VCaP (cell line): ENCODE results near the gene GPR3.

Experiments
- H3K27ac ChIP-seq: fragments of 450-650 bp; 2 replicates; pipeline ENCODE4 v1.5.1; 2017
- TF ChIP-seq, protein P1 (sequence below): fragments of 450-650 bp; conservative IDR thresholded peaks from 2 replicates; pipeline ENCODE4 v1.5.1; 2017; ENCODE audit warnings: mild to moderate bottlenecking, moderate library complexity

GPR3 gene

GRCh38 chr1:27394282-27394658 is 1.8 kb downstream of the GPR3 start:
- H3K27ac ChIP-seq, result no peak overlapping the region
- TF ChIP-seq, protein P1, sequence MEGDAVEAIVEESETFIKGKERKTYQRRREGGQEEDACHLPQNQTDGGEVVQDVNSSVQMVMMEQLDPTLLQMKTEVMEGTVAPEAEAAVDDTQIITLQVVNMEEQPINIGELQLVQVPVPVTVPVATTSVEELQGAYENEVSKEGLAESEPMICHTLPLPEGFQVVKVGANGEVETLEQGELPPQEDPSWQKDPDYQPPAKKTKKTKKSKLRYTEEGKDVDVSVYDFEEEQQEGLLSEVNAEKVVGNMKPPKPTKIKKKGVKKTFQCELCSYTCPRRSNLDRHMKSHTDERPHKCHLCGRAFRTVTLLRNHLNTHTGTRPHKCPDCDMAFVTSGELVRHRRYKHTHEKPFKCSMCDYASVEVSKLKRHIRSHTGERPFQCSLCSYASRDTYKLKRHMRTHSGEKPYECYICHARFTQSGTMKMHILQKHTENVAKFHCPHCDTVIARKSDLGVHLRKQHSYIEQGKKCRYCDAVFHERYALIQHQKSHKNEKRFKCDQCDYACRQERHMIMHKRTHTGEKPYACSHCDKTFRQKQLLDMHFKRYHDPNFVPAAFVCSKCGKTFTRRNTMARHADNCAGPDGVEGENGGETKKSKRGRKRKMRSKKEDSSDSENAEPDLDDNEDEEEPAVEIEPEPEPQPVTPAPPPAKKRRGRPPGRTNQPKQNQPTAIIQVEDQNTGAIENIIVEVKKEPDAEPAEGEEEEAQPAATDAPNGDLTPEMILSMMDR, result no peak

GRCh38 chr1:27394925-27395324 is 2.5 kb downstream of the GPR3 start:
- H3K27ac ChIP-seq, result 0 out of 2 replicates have a peak overlapping the region, but pooled peaks have one; percentile 3
- TF ChIP-seq, protein P1, result no peak

- H3K27ac ChIP-seq, result 0 out of 2 replicates have a peak overlapping the region, but pooled peaks have one; percentile 3
These were observed 3.2 kb downstream of the GPR3 start for GRCh38 chr1:27395441-27396195.

DNA sequence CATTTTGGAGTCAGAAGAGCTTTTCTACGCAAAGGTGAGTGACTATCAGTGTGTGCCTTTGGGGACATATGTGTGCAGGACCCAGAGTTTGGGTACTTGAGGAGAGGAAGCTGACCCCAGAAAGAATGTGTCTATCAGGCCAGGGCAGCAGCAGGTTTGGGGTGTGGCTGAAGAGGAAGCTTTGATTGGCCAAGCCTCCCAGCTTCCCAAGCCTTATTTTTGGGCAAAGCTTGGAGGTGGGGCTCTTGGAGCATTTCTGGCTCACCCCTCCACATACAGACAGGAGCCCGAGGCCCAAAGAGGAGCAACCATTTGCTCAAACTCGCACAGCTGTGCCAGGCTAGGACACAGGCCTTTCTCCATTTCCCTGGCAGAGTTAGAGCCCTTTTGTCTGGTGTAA is 4.7 kb downstream of the GPR3 start:
- no peak overlapping the region for H3K27ac ChIP-seq
- TF ChIP-seq, protein P1, result no peak

More at GRCh38 chr1:27395441-27396195, 3.2 kb downstream of the GPR3 start:
- TF ChIP-seq, protein P1, result peak; percentile 98

DNA sequence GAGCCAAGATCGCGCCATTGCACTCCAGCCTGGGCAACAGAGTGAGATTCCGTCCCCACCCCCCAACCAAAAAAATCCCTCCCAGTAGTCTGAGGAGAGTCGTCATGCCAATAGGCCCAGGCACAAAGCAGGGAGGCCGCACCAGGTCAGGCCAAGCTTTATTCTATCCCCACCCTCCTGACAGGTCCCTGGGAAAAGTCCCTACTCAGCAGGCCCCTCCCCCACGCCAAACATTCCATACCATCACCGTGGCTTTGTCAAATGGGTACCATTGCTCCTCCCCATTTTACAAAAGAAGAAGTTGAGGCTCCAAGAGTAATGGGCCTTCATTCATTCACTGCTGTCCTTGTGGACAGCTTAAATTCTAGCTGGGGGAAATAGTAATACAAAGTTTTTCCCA is 5.3 kb downstream of the GPR3 start:
- H3K27ac ChIP-seq, result no peak overlapping the region
- TF ChIP-seq, protein P1, result no peak

- no peak overlapping the region for H3K27ac ChIP-seq
- TF ChIP-seq, protein P1, result no peak
These were observed 6.2 kb downstream of the GPR3 start for GRCh38 chr1:27398405-27399149.

DNA sequence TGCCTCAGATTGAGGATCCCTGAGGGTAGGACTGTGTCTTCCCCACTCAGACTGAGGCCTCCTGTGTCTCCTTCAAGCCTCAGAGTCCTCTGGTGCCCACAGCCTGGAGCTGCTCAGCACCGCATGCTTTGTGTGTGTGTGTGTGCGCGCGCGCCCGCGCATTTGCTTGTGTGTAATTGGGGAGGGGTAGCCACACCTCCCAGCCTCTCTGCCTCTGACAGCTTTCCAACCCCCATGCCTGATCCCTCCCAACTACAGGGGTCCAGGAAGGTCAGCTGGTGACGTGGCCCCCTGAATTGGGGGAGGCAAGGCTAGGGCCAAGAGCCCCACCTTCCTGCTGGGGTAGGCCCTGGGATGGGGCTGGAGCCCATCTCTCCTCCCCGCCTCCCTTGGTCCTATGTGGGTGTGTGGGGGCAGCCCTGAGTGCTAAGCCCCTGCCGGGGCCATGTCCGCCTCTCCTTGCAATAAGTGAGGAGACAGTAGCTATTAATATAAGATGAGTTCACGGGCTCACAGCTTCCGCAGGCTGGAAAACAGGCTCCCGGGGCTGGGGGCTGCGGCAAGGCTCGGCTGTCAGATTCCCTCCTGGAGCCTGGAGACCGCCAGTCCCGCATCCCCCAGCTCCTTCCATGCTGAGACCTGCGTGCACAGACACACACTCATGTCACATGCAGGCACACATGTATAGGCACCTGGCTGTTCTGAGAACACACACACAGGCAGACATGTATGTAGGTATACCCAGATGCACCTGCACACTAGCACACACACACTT is 7.0 kb downstream of the GPR3 start:
- TF ChIP-seq, protein P1, result no peak
- H3K27ac ChIP-seq, result no peak overlapping the region
